LoVo (cell line): ENCODE results near the gene HCN2.

Source experiments
- DNase-seq: peaks from one replicate; pipeline ENCODE4 v3.0.0-alpha.2; 2016; ENCODE audit warnings: low spot score

The HCN2 gene

GRCh38 chr19:640606-641189 lies 51.0 kb downstream of the HCN2 start:
- DNase-seq = no peak

GRCh38 chr19:641702-642101 lies 52.0 kb downstream of the HCN2 start:
- DNase-seq = no peak

- DNase-seq = no peak
Observed at GRCh38 chr19:642767-643727, 53.4 kb downstream of the HCN2 start.

- DNase-seq = no peak
Observed at GRCh38 chr19:643736-644135, 54.1 kb downstream of the HCN2 start.

GRCh38 chr19:644363-644762 lies 54.7 kb downstream of the HCN2 start:
- no peak for DNase-seq

GRCh38 chr19:644789-645188 lies 55.1 kb downstream of the HCN2 start:
- no peak for DNase-seq

- no peak for DNase-seq
Observed at GRCh38 chr19:645912-646778, 56.5 kb downstream of the HCN2 start.

GRCh38 chr19:646779-647565 lies 57.3 kb downstream of the HCN2 start:
- DNase-seq = no peak

GRCh38 chr19:647566-648284 lies 58.0 kb downstream of the HCN2 start:
- DNase-seq = no peak

- DNase-seq = no peak
Observed at GRCh38 chr19:648305-648704, 58.6 kb downstream of the HCN2 start.

GRCh38 chr19:648904-649801 lies 59.5 kb downstream of the HCN2 start:
- DNase-seq = no peak

GRCh38 chr19:650121-650520 lies 60.4 kb downstream of the HCN2 start:
- DNase-seq = no peak

GRCh38 chr19:651114-651818 lies 61.6 kb downstream of the HCN2 start:
- no peak for DNase-seq

- no peak for DNase-seq
Observed at GRCh38 chr19:651991-652390, 62.3 kb downstream of the HCN2 start.

- DNase-seq = no peak
Observed at GRCh38 chr19:652467-653389, 63.0 kb downstream of the HCN2 start.

- no peak for DNase-seq
Observed at GRCh38 chr19:653425-653824, 63.7 kb downstream of the HCN2 start.

GRCh38 chr19:655691-656090 lies 66.0 kb downstream of the HCN2 start:
- DNase-seq = no peak
